ENCODE measurements around the gene ALDH4A1.

ALDH4A1 gene

DNA sequence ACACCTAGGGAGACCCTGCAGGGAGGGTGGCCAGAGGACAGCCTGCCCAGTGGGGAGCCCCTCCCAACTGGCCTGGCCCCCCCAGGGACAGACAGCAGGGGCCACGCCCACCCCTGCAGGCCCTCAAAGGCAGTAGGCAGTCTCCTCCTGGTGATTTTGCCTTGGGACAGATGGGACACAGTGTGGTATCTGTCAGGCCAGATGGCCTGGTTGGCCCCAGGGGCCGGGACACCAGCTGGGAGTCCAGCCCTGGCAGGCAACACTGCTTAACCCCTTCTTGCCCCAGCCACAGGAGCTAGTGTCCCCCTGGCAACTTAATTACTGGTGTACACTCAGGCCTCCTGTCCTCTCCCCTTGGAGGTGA is 36.3 kb upstream of the ALDH4A1 start:
- H3K36me3 ChIP-seq (ENCODE audit: control insufficient read depth, insufficient read depth, low read length): no peaks in the 10 kb centered on the region
- DNase-seq (ENCODE audit: low read depth, low spot score): no peak
- no peak overlapping the region for H3K4me3 ChIP-seq (ENCODE audit: low read length)
- H3K4me1 ChIP-seq (ENCODE audit: control insufficient read depth, insufficient read depth, low read length): peaks cover 11% of the 10 kb centered on the region
- no peak overlapping the region for H3K27ac ChIP-seq (ENCODE audit: low read length)
- H3K9me3 ChIP-seq (ENCODE audit: control insufficient read depth, insufficient read depth, low read length): no peaks in the 10 kb centered on the region
- WGBS (ENCODE audit: insufficient coverage, insufficient read length): no CpG with 5 or more reads among the region's 2 CpGs
- no peaks in the 10 kb centered on the region for H3K27me3 ChIP-seq (ENCODE audit: control insufficient read depth, insufficient read depth, low read length)

GRCh38 chr1:18938008-18938706 is 35.8 kb upstream of the ALDH4A1 start:
- H3K27me3 ChIP-seq (ENCODE audit: control insufficient read depth, insufficient read depth, low read length): no peaks in the 10 kb centered on the region
- no peaks in the 10 kb centered on the region for H3K36me3 ChIP-seq (ENCODE audit: control insufficient read depth, insufficient read depth, low read length)
- no peak overlapping the region for H3K4me3 ChIP-seq (ENCODE audit: low read length)
- no peak for DNase-seq (ENCODE audit: low read depth, low spot score)
- no peak overlapping the region for H3K27ac ChIP-seq (ENCODE audit: low read length)
- H3K4me1 ChIP-seq (ENCODE audit: control insufficient read depth, insufficient read depth, low read length): peaks cover 11% of the 10 kb centered on the region
- WGBS (ENCODE audit: insufficient coverage, insufficient read length): no CpG with 5 or more reads among the region's 14 CpGs
- H3K9me3 ChIP-seq (ENCODE audit: control insufficient read depth, insufficient read depth, low read length): no peaks in the 10 kb centered on the region

- no peaks in the 10 kb centered on the region for H3K9me3 ChIP-seq (ENCODE audit: control insufficient read depth, insufficient read depth, low read length)
- H3K27me3 ChIP-seq (ENCODE audit: control insufficient read depth, insufficient read depth, low read length): no peaks in the 10 kb centered on the region
- DNase-seq (ENCODE audit: low read depth, low spot score): no peak
- H3K4me3 ChIP-seq (ENCODE audit: low read length): no peak overlapping the region
- peaks cover 11% of the 10 kb centered on the region for H3K4me1 ChIP-seq (ENCODE audit: control insufficient read depth, insufficient read depth, low read length)
- no peak overlapping the region for H3K27ac ChIP-seq (ENCODE audit: low read length)
- WGBS (ENCODE audit: insufficient coverage, insufficient read length): no CpG with 5 or more reads among the region's 8 CpGs
- H3K36me3 ChIP-seq (ENCODE audit: control insufficient read depth, insufficient read depth, low read length): no peaks in the 10 kb centered on the region
Measured at GRCh38 chr1:18937539-18937938, 35.2 kb upstream of the ALDH4A1 start.

DNA sequence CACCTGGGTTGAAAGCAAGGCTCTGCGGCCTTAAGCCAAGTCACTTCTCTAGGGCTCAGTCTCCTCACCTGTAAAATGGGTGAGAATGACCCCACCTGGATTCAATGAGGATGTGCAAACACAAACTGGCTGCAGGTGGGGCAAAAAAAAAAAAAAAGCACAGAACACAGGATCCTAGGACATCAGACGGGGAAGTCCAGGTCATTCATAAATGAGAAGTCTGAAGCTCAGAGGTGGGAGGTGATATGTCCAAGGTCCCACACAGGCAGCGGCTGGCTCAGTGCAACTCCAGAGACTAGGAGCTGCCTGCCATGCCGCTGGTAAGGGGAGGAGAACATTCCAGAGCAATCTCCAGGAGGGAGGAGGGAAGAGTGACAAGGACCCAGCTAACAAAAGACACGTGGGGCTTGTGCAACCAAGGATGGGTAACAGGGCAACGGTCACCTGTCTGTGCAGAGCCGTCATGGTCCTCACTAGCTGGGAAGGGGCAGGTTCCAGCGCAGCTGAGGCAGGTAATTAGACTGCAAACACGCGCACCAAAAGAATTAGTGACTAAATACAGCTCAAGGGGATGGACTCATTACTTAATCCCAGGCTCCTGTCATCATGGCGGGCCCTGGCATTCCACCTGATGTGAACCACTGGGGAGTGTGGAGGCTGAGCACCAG is 34.6 kb upstream of the ALDH4A1 start:
- peaks cover 11% of the 10 kb centered on the region for H3K4me1 ChIP-seq (ENCODE audit: control insufficient read depth, insufficient read depth, low read length)
- no peak for DNase-seq (ENCODE audit: low read depth, low spot score)
- H3K4me3 ChIP-seq (ENCODE audit: low read length): no peak overlapping the region
- no peak overlapping the region for H3K27ac ChIP-seq (ENCODE audit: low read length)
- H3K36me3 ChIP-seq (ENCODE audit: control insufficient read depth, insufficient read depth, low read length): no peaks in the 10 kb centered on the region
- no peaks in the 10 kb centered on the region for H3K9me3 ChIP-seq (ENCODE audit: control insufficient read depth, insufficient read depth, low read length)
- H3K27me3 ChIP-seq (ENCODE audit: control insufficient read depth, insufficient read depth, low read length): no peaks in the 10 kb centered on the region
- WGBS (ENCODE audit: insufficient coverage, insufficient read length): no CpG with 5 or more reads among the region's 11 CpGs

- no CpG with 5 or more reads among the region's 3 CpGs for WGBS (ENCODE audit: insufficient coverage, insufficient read length)
- Histone ChIP-seq H3K27ac (ENCODE audit: low read length) (no peak overlapping the region), H3K36me3 (ENCODE audit: control insufficient read depth, insufficient read depth, low read length) (no peaks in the 10 kb centered on the region), H3K4me1 (ENCODE audit: control insufficient read depth, insufficient read depth, low read length) (peaks cover 8% of the 10 kb centered on the region), H3K9me3 (ENCODE audit: control insufficient read depth, insufficient read depth, low read length) (no peaks in the 10 kb centered on the region), H3K27me3 (ENCODE audit: control insufficient read depth, insufficient read depth, low read length) (no peaks in the 10 kb centered on the region), H3K4me3 (ENCODE audit: low read length) (no peak overlapping the region)
- DNase-seq (ENCODE audit: low read depth, low spot score): no peak
Measured at GRCh38 chr1:18936471-18936813, 34.1 kb upstream of the ALDH4A1 start.

GRCh38 chr1:18934205-18935000 is 32.0 kb upstream of the ALDH4A1 start:
- no peaks in the 10 kb centered on the region for H3K27me3 ChIP-seq (ENCODE audit: control insufficient read depth, insufficient read depth, low read length)
- DNase-seq (ENCODE audit: low read depth, low spot score): no peak
- WGBS (ENCODE audit: insufficient coverage, insufficient read length): no CpG with 5 or more reads among the region's 14 CpGs

DNA sequence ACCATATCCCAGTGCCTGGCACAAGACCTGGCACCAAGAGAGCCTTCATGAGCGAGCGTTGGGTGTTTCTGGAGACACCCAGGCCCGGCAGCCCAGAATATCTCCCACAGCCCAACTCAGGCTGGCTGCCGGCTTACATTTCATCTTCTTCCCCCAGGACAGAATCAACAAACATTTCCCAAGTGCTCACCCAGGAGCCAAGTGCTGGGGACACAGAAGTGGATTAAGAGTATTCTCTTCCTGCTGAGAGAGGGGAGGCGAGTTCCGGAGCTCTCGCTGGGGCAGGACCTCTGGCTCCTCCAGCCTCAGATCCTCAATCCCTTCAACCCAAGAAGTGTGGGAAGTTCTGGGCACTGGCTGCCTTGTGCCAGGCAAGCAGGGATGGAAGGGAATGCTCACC is 30.5 kb upstream of the ALDH4A1 start:
- H3K27ac ChIP-seq (ENCODE audit: low read length): no peak overlapping the region
- H3K4me3 ChIP-seq (ENCODE audit: low read length): no peak overlapping the region
- no peaks in the 10 kb centered on the region for H3K27me3 ChIP-seq (ENCODE audit: control insufficient read depth, insufficient read depth, low read length)
- no peak for DNase-seq (ENCODE audit: low read depth, low spot score)
- peaks cover 2% of the 10 kb centered on the region for H3K4me1 ChIP-seq (ENCODE audit: control insufficient read depth, insufficient read depth, low read length)
- no peaks in the 10 kb centered on the region for H3K9me3 ChIP-seq (ENCODE audit: control insufficient read depth, insufficient read depth, low read length)
- H3K36me3 ChIP-seq (ENCODE audit: control insufficient read depth, insufficient read depth, low read length): no peaks in the 10 kb centered on the region
- no CpG with 5 or more reads among the region's 7 CpGs for WGBS (ENCODE audit: insufficient coverage, insufficient read length)

More at GRCh38 chr1:18934205-18935000, 32.0 kb upstream of the ALDH4A1 start:
- Histone ChIP-seq H3K4me3 (ENCODE audit: low read length) (no peak overlapping the region), H3K9me3 (ENCODE audit: control insufficient read depth, insufficient read depth, low read length) (no peaks in the 10 kb centered on the region), H3K36me3 (ENCODE audit: control insufficient read depth, insufficient read depth, low read length) (no peaks in the 10 kb centered on the region), H3K27ac (ENCODE audit: low read length) (no peak overlapping the region), H3K4me1 (ENCODE audit: control insufficient read depth, insufficient read depth, low read length) (peaks cover 4% of the 10 kb centered on the region)

DNA sequence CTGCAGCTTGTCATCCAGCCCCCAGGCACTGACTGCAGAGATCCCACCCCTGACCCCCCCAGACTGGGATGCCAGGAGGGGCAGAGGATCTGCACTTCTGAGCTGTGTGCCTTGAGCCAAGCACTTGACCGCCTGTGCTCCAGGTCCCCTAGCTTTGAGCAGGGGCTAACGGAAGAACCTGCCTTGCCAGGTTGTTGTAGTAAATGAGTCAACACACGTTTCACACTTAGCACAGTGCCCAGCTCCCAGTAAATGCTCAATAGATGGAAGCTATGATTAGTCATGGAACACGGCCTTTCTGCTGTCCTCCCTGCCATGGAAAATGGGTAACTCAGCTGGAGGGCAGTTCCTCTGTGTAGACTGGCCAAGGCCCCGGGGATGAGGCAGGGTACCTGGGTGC is 30.0 kb upstream of the ALDH4A1 start:
- H3K27me3 ChIP-seq (ENCODE audit: control insufficient read depth, insufficient read depth, low read length): no peaks in the 10 kb centered on the region
- no peak overlapping the region for H3K27ac ChIP-seq (ENCODE audit: low read length)
- WGBS (ENCODE audit: insufficient coverage, insufficient read length): no CpG with 5 or more reads among the region's 5 CpGs
- H3K4me1 ChIP-seq (ENCODE audit: control insufficient read depth, insufficient read depth, low read length): peaks cover 3% of the 10 kb centered on the region
- DNase-seq (ENCODE audit: low read depth, low spot score): no peak
- H3K4me3 ChIP-seq (ENCODE audit: low read length): no peak overlapping the region
- no peaks in the 10 kb centered on the region for H3K36me3 ChIP-seq (ENCODE audit: control insufficient read depth, insufficient read depth, low read length)
- H3K9me3 ChIP-seq (ENCODE audit: control insufficient read depth, insufficient read depth, low read length): no peaks in the 10 kb centered on the region

DNA sequence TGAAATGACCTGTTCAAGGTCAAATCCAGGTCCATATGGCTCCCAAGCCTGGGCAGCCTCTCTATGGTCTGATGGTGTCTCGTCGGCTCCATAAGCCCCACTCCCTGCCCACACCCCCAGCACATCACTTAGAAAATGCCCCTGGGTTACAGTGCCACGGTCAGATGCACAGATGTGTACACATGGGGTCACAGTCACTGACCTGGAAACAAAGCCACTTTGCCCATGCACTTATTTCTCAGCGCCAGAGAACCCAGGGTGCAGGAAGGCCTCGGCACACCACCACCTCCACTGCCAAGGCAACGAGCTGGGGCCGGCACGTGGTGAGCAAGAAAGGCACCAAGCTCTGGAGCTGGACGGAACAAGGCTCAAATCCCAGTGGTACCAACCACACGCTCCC is 29.4 kb upstream of the ALDH4A1 start:
- Histone ChIP-seq H3K27ac (ENCODE audit: low read length) (no peak overlapping the region), H3K9me3 (ENCODE audit: control insufficient read depth, insufficient read depth, low read length) (no peaks in the 10 kb centered on the region), H3K4me1 (ENCODE audit: control insufficient read depth, insufficient read depth, low read length) (peaks cover 3% of the 10 kb centered on the region), H3K27me3 (ENCODE audit: control insufficient read depth, insufficient read depth, low read length) (no peaks in the 10 kb centered on the region), H3K4me3 (ENCODE audit: low read length) (no peak overlapping the region), H3K36me3 (ENCODE audit: control insufficient read depth, insufficient read depth, low read length) (no peaks in the 10 kb centered on the region)
- no peak for DNase-seq (ENCODE audit: low read depth, low spot score)
- WGBS (ENCODE audit: insufficient coverage, insufficient read length): no CpG with 5 or more reads among the region's 10 CpGs

DNA sequence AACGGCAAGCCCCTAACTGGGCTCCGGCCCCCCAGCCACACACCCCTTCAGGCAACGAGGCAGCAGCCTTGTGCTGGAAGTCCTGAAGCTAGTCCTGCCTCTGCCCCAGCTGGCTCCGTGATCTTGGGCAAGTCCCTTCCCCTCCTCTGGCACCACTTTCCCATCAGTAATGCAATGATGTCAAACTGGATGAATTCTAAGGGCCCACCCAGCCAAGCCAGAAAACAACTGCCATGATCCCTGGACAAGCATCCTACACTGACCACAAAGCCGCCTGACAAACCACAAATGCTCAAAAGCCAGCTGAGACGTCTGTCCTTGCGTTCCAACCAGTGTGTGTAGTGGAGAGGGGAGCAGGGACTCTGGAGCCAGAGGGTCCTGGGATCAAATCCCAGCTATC is 27.3 kb upstream of the ALDH4A1 start:
- no peak overlapping the region for H3K27ac ChIP-seq (ENCODE audit: low read length)
- no peak for DNase-seq (ENCODE audit: low read depth, low spot score)
- no CpG with 5 or more reads among the region's 7 CpGs for WGBS (ENCODE audit: insufficient coverage, insufficient read length)

More for the DNA sequence above, 27.3 kb upstream of the ALDH4A1 start:
- H3K9me3 ChIP-seq (ENCODE audit: control insufficient read depth, insufficient read depth, low read length): no peaks in the 10 kb centered on the region
- peaks cover 3% of the 10 kb centered on the region for H3K4me1 ChIP-seq (ENCODE audit: control insufficient read depth, insufficient read depth, low read length)
- no peaks in the 10 kb centered on the region for H3K27me3 ChIP-seq (ENCODE audit: control insufficient read depth, insufficient read depth, low read length)
- H3K4me3 ChIP-seq (ENCODE audit: low read length): no peak overlapping the region
- H3K36me3 ChIP-seq (ENCODE audit: control insufficient read depth, insufficient read depth, low read length): no peaks in the 10 kb centered on the region
